ENCODE data around the gene ZNF296. TPM values are rescaled to one million over a fixed set of nuclear protein-coding genes. Genes with fewer than 3 reads are reported as not detected.

Gene ZNF296
- total RNA-seq, 1 experiment from 2014 or later, result 9.2 TPM

DNA sequence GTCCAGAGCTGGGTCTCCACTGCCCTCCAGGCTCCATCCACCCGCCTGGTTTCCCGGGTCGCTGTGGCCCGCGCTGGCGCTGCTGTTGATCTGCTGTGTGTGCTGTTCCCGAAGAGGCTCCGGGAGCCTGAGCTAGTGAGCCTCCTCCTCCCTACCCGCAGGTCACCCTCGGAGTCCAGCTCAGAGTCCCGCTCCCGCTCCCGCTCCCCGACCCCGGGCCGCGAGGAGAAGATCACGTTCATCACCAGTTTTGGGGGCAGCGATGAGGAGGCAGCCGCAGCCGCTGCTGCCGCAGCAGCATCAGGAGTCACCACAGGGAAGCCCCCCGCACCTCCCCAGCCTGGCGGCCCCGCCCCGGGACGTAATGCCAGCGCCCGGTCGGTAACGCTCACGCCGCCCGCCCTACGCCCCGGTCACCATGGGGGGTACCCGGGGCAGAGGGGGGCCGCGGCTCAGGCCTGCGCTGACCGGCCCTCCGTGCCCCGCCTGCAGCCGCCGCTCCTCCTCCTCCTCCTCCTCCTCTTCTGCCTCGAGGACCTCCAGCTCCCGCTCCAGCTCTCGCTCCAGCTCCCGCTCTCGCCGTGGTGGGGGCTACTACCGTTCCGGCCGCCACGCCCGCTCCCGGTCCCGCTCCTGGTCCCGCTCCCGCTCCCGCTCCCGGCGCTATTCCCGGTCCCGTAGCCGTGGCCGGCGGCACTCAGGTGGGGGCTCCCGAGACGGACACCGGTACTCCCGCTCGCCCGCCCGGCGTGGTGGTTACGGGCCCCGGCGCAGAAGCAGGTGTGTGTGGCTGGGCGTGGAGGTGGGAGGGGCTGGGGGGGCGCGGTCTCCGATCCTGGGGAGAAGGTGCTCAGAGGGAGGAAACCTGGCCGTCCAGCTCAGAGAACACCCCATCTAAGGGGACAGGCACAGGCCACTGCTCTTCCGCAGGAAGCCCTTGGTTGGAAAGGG is 12.2 kb downstream of the ZNF296 start:
- BruUV-seq (replicated peaks), result no TSS peak
- H3K79me2 ChIP-seq (ENCODE audit: insufficient read depth, low read length), result peaks cover 17% of the 10 kb centered on the region; the same call in 1 of the 2 replicates
- H3K4me1 ChIP-seq (ENCODE audit: control insufficient read depth in 1 of 2, insufficient read depth in 2 of 2, low read length in 2 of 2), result peaks cover 0 to under 1% of the 10 kb centered on the region in 2 experiments; a peak in 1 of 4 replicates
- TF ChIP-seq ELF1 (IDR thresholded peaks at IDR 0.05; ENCODE audit: borderline replicate concordance, low read depth), result no peak
- no peak for TF ChIP-seq CBX3 (IDR thresholded peaks at IDR 0.05; ENCODE audit: low read depth)
- TF ChIP-seq, protein P1, sequence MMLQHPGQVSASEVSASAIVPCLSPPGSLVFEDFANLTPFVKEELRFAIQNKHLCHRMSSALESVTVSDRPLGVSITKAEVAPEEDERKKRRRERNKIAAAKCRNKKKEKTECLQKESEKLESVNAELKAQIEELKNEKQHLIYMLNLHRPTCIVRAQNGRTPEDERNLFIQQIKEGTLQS (IDR thresholded peaks at IDR 0.05), result no peak
- no peak for TF ChIP-seq SIN3A (IDR thresholded peaks at IDR 0.05; ENCODE audit: low read depth)
- TF ChIP-seq, protein P2, sequence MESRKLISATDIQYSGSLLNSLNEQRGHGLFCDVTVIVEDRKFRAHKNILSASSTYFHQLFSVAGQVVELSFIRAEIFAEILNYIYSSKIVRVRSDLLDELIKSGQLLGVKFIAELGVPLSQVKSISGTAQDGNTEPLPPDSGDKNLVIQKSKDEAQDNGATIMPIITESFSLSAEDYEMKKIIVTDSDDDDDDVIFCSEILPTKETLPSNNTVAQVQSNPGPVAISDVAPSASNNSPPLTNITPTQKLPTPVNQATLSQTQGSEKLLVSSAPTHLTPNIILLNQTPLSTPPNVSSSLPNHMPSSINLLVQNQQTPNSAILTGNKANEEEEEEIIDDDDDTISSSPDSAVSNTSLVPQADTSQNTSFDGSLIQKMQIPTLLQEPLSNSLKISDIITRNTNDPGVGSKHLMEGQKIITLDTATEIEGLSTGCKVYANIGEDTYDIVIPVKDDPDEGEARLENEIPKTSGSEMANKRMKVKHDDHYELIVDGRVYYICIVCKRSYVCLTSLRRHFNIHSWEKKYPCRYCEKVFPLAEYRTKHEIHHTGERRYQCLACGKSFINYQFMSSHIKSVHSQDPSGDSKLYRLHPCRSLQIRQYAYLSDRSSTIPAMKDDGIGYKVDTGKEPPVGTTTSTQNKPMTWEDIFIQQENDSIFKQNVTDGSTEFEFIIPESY (IDR thresholded peaks at IDR 0.05; ENCODE audit: extremely low read depth, insufficient replicate concordance, low read length), result no peak
- no peak for TF ChIP-seq SP1 (IDR thresholded peaks at IDR 0.05; ENCODE audit: low read depth)
- TF ChIP-seq, protein P3, sequence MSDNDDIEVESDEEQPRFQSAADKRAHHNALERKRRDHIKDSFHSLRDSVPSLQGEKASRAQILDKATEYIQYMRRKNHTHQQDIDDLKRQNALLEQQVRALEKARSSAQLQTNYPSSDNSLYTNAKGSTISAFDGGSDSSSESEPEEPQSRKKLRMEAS (IDR thresholded peaks at IDR 0.05), result no peak
- TF ChIP-seq ZNF274 (IDR thresholded peaks at IDR 0.05; ENCODE audit: low read depth, low read length), result no peak
- no peak for TF ChIP-seq ZFX (IDR thresholded peaks at IDR 0.05)
- no peak for TF ChIP-seq EZH2 (IDR thresholded peaks at IDR 0.05)
- no peak for TF ChIP-seq YY1 (IDR thresholded peaks at IDR 0.05; ENCODE audit: extremely low read depth, insufficient replicate concordance, low read depth, low read length)
- no peak for TF ChIP-seq CEBPB (IDR thresholded peaks at IDR 0.05; ENCODE audit: low read depth)
- no peak for TF ChIP-seq POLR2A (IDR thresholded peaks at IDR 0.05; ENCODE audit: borderline replicate concordance, extremely low read depth, insufficient read depth, insufficient read length)
- no peak for TF ChIP-seq POLR2AphosphoS5 (IDR thresholded peaks at IDR 0.05; ENCODE audit: low read depth, low read length)
- no peak for TF ChIP-seq EGR1 (IDR thresholded peaks at IDR 0.05; ENCODE audit: low read depth)
- RAD21 ChIA-PET (ENCODE audit: low non-redundant PET in 1 of 2, low total read pairs in 2 of 2, uncharacterized antibody in 2 of 2, unreplicated experiment in 2 of 2), result interaction anchor here in 1 of 2 experiments (0.6 kb wide), 1 partner anchor 314 kb away, joined by 3 read pairs; no protein-coding TSS in a partner anchor
- POLR2A ChIA-PET, result interaction anchor here (0.7 kb wide), 1 partner anchor 10 kb away, joined by 3 read pairs; no protein-coding TSS in a partner anchor
- H3K36me3 ChIP-seq (ENCODE audit: control insufficient read depth in 1 of 2, insufficient read depth in 2 of 2, low read length in 2 of 2), result peaks cover 40 to 43% of the 10 kb centered on the region in 2 experiments; a peak in 3 of 4 replicates
- no peak overlapping the region for H3K4me2 ChIP-seq (ENCODE audit: low read length)
- no peaks in the 10 kb centered on the region for H3K9me2 ChIP-seq (ENCODE audit: insufficient read depth)
- no peak overlapping the region for H3K27ac ChIP-seq (ENCODE audit: low read depth, low read length)
- H3K27me3 ChIP-seq (ENCODE audit: insufficient read depth, low read length), result no peaks in the 10 kb centered on the region
- H2AFZ ChIP-seq (ENCODE audit: low read depth, low read length, poor library complexity, severe bottlenecking), result no peak overlapping the region
- no peak for ATAC-seq
- H3K9me3 ChIP-seq (ENCODE audit: control insufficient read depth in 1 of 2, insufficient read depth in 1 of 2, low read depth in 1 of 2, low read length in 2 of 2), result no peaks in the 10 kb centered on the region
- H3K4me3 ChIP-seq (replicated peaks in 1 of 2; ENCODE audit: low read depth in 1 of 2, low read length in 2 of 2), result no peak overlapping the region
- CTCF ChIA-PET, result no interaction called here
- no peak for DNase-seq (ENCODE audit: low read depth, low spot score)
- H4K20me1 ChIP-seq (ENCODE audit: insufficient read depth), result no peaks in the 10 kb centered on the region
- intact Hi-C loops (cut with micrococcal nuclease), result no loop called here
- no peak overlapping the region for H3K9ac ChIP-seq (ENCODE audit: low read length)

All from HCT116 (cell line).